Psoas muscle (tissue), 8 donors: ENCODE results near the gene THADA. TPM values are rescaled to one million over a fixed set of nuclear protein-coding genes. Genes with fewer than 3 reads are reported as not detected.

Source experiments
- ATAC-seq, 4 donors: fragments of 200-7000 bp; cut with Tn5 transposase; one replicate each; pipeline ENCODE4 v1.9.1; 2020; ENCODE audit warnings: moderate library complexity in 3 of 4, mild to moderate bottlenecking in 2 of 4
- DNase-seq, 2 donors: peaks; one replicate each; pipeline ENCODE4 v3.0.0-alpha.2; 2020
- H3K27ac ChIP-seq: fragments of 200-600 bp; one replicate; pipeline ENCODE4 v1.8.0; 2022
- H3K27me3 ChIP-seq, 3 donors: fragments of 200-600 bp in 1 of 3; one replicate each; pipeline versions ENCODE4 v1.6.1 to v1.8.0; 2013 to 2022; ENCODE audit warnings: low read length in 2 of 3, mild to moderate bottlenecking in 2 of 3, moderate library complexity in 1 of 3; ENCODE audit not compliant: insufficient read depth in 3 of 3
- H3K36me3 ChIP-seq, 2 donors: fragments of 200-600 bp in 1 of 2; one replicate each; pipeline versions ENCODE4 v1.6.1 to v1.8.0; 2013 to 2022; ENCODE audit warnings: low read depth in 1 of 2, mild to moderate bottlenecking in 1 of 2, moderate library complexity in 1 of 2; ENCODE audit not compliant: insufficient read depth in 1 of 2
- H3K4me1 ChIP-seq: fragments of 200-600 bp; one replicate; pipeline ENCODE4 v1.8.0; 2022
- H3K4me3 ChIP-seq: fragments of 200-600 bp; one replicate; pipeline ENCODE4 v1.8.0; 2022; ENCODE audit warnings: mild to moderate bottlenecking
- H3K9me3 ChIP-seq: fragments of 200-600 bp; one replicate; pipeline ENCODE4 v1.8.0; 2022
- WGBS, 3 donors: extraction: QIAGEN DNeasy Blood & Tissue Kit; methylation state at CpG; one replicate each; pipeline versions ENCODE4 v1.1.6 to v1.1.7; 2013; 5-methylcytosine and 5-hydroxymethylcytosine counted together
- intact Hi-C, 2 donors: fragments of 100-400 bp; cut with DNase I; formaldehyde crosslinking; loops; one replicate each; pipeline versions ENCODE4 v1.11.0 to v1.14.2; 2022
- polyA plus RNA-seq, 3 donors: library from polyadenylated mRNA; stranded (reverse); fragments of 200-250 nt; gene quantifications; one replicate each; pipeline ENCODE4 v1.2.3, GENCODE V29; 2013
- total RNA-seq, 4 donors: library from RNA; stranded (reverse); fragmentation: NEBNext Ultra II Directional in 2 of 4; extraction: Animal tissue kit (Norgen Biotek cat#: 25700) in 2 of 4; gene quantifications; one replicate each; pipeline versions ENCODE4 v1.2.1 to v1.2.4, GENCODE V29; 2021 to 2023
- TF ChIP-seq, protein P1 (sequence below): fragments of 200-600 bp; IDR thresholded peaks from one replicate; pipeline ENCODE4 v1.8.0; 2022; ENCODE audit warnings: antibody characterized with exemption
- donor health status: healthy with polysubstance abuse.
- donor health status: DM: no; HTN: no; CAD: no; lungs with moderate emphysema.
- donor health status: Bipolar disorder and iron deficiency.
- donor health status: healthy.
- donor health status: DM: yes; HTN: yes; CAD: no.
- donor health status: DM: no; HTN: no; CAD: no.
- donor health status: DM: no; HTN: no; CAD: no.
- donor health status: DM: yes; HTN: yes; CAD: no.

THADA gene
- total and polyA plus RNA-seq, 7 donors = 8.1 to 17.4 (median 11.6) TPM

DNA sequence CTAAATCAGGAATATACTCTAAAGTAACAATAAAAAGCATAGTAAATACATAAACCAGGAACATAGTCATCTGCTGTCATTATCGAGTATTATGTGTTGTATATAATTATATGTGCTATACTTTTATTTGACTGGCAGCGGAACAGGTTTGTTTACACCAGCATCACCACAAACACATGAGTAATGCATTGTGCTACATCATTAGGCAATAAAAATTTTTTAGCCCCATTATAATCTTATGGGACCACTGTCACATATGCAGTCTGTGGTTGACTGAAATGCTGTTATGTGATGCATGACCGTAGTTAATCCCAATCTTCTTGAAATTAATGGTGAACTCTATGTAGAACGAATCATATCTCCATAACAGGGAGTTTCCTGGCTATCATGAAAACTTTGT lies 232.7 kb downstream of the THADA start:
- 80 to 91% (median 84%) methylated on average over 4 of the region's 4 CpGs for WGBS, 3 donors
- Histone ChIP-seq H3K4me1 (peaks cover 8% of the 10 kb centered on the region), H3K36me3 (no peaks in the 10 kb centered on the region), H3K4me3 (no peak overlapping the region), H3K27ac (no peak overlapping the region), H3K27me3 (no peaks in the 10 kb centered on the region), H3K9me3 (no peaks in the 10 kb centered on the region)
- TF ChIP-seq, protein P1, sequence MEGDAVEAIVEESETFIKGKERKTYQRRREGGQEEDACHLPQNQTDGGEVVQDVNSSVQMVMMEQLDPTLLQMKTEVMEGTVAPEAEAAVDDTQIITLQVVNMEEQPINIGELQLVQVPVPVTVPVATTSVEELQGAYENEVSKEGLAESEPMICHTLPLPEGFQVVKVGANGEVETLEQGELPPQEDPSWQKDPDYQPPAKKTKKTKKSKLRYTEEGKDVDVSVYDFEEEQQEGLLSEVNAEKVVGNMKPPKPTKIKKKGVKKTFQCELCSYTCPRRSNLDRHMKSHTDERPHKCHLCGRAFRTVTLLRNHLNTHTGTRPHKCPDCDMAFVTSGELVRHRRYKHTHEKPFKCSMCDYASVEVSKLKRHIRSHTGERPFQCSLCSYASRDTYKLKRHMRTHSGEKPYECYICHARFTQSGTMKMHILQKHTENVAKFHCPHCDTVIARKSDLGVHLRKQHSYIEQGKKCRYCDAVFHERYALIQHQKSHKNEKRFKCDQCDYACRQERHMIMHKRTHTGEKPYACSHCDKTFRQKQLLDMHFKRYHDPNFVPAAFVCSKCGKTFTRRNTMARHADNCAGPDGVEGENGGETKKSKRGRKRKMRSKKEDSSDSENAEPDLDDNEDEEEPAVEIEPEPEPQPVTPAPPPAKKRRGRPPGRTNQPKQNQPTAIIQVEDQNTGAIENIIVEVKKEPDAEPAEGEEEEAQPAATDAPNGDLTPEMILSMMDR = no peak
- intact Hi-C loops = no loop called here
- ATAC-seq (no peak), DNase-seq (no peak)

DNA sequence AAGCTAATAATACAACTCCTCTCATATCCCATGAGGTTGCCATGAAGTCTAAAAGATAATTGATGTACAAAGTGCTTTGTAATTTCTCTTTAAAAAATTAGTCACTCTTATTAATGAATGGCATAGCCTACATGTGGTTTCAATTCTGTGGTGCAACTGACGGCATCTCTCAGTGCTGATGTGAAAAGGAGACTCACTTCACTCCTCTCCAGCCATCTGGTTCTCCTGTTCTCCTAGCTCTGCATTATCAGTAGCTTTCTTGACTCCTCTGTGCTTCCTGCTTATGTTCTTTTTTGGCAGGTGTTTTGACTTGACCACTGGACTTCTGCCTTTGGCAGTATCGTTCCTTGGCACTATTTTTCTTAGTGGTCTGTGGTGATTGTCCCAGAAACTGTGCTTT lies 234.6 kb downstream of the THADA start:
- Histone ChIP-seq H3K36me3 (no peaks in the 10 kb centered on the region), H3K9me3 (no peaks in the 10 kb centered on the region), H3K4me3 (no peak overlapping the region), H3K27me3 (no peaks in the 10 kb centered on the region), H3K27ac (no peak overlapping the region), H3K4me1 (peaks cover 8% of the 10 kb centered on the region)
- TF ChIP-seq, protein P1 = no peak
- intact Hi-C loops = no loop called here
- ATAC-seq (no peak), DNase-seq (no peak)
- WGBS, 3 donors = 46 to 71% (median 51%) methylated on average over 2 of the region's 2 CpGs

DNA sequence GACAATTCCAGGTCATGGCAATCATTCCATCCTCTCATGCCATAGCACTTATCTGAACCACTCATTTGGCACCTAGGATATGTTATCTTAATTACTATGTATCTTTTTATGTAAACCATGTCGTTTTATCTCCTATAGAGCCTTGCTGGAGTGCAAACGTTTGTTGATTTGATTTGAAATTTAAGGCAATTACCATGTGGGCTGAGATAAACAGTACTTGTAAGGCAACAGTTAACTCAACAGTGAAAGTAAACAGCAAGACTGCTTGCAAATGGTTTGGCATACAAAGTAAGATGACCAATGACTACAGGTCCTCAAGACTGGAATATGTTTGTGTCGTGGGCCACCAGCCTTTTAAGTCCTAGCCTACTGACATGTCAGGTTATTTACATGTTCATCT lies 235.7 kb downstream of the THADA start:
- intact Hi-C loops = no loop called here
- Histone ChIP-seq H3K36me3 (no peaks in the 10 kb centered on the region), H3K9me3 (no peaks in the 10 kb centered on the region), H3K27ac (no peak overlapping the region), H3K4me3 (no peak overlapping the region), H3K4me1 (peaks cover 8% of the 10 kb centered on the region), H3K27me3 (no peaks in the 10 kb centered on the region)
- no peak for DNase-seq
- 65 to 79% (median 66%) methylated on average over 3 of the region's 3 CpGs for WGBS, 3 donors
- ATAC-seq = no peak
- TF ChIP-seq, protein P1 = no peak

DNA sequence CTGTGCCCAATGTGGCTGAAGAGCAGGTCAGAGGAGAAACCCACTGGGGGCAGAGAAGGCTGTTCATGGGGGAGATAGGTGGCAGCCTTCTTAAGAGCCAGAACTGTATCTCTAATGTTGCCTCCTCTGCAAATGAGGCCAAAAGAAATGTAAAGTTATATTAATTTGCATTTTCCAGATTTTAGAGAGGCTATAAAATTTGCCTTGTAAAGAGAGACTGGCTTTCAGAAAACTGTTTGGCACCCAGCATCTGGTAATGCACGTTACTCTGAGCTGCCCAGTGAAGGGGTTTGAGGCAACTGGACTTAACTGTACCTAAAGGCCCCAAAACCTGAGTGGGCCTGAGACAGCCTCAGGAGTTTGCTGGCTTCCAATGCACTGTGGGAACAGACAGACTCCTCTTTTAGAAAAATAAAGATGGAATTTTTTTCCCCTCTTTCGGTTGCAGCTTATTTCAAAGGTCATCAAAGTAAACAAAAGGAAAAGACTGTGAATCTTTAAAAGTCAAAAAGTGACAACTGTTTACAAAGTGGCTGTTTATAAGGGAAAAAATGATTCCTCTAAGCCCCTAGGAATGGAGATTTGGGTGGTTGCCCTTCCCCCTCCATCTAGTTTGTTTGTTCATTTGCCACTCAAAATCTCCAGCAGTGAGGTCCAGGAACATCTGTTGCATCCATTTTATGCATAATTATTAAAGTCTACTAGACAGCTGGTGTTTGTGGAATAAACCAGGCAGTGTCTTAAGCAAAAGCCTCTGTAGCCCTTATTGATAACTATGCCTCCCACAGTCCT lies 237.2 kb downstream of the THADA start:
- Histone ChIP-seq H3K9me3 (no peaks in the 10 kb centered on the region), H3K4me1 (peaks cover 8% of the 10 kb centered on the region), H3K27ac (no peak overlapping the region), H3K36me3 (no peaks in the 10 kb centered on the region), H3K4me3 (no peak overlapping the region), H3K27me3 (no peaks in the 10 kb centered on the region)
- DNase-seq = no peak
- intact Hi-C loops = no loop called here
- ATAC-seq = no peak
- TF ChIP-seq, protein P1 = no peak
- 55 to 64% (median 61%) methylated on average over 2 of the region's 2 CpGs for WGBS, 3 donors

DNA sequence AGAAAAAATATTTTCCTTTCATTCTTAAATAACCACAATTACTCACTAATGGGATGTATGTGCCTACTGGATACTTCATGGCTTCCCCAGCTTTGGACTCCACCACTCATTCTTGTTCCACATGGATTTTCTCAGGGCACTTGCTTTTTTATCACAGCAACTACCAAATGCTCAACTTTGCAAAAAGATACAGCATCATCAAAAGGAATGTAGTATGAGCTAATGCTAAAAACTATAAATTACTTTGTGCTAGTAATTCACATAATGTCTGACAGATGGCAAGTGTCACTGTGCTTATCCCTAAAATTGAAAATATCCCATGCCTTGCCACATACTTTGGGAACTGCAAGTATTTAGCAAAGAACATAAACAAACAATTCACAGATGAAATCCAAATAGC lies 239.1 kb downstream of the THADA start:
- no peaks in the 10 kb centered on the region for H3K9me3 ChIP-seq
- TF ChIP-seq, protein P1 = no peak
- no peaks in the 10 kb centered on the region for H3K27me3 ChIP-seq
- no peak for DNase-seq
- intact Hi-C loops = no loop called here
- no peaks in the 10 kb centered on the region for H3K36me3 ChIP-seq
- H3K4me1 ChIP-seq = peaks cover 8% of the 10 kb centered on the region
- no peak for ATAC-seq
- H3K4me3 ChIP-seq = no peak overlapping the region
- H3K27ac ChIP-seq = no peak overlapping the region
